IMR-90 (cell line): ENCODE data around the gene ATOSB. TPM values are rescaled to one million over a fixed set of nuclear protein-coding genes. Genes with fewer than 3 reads are reported as not detected.

Source experiments
- ATAC-seq: fragments of 200-7000 bp; cut with Tn5 transposase; 2 replicates; pipeline ENCODE4 v1.9.1; 2020; ENCODE audit warnings: low read depth, mild to moderate bottlenecking, moderate library complexity
- BruUV-seq: library from RNA; stranded (reverse); fragments of 400-500 nt; replicated peaks from 2 replicates; lab custom pipeline; 2021; lab: Mats Ljungman, UMichigan
- CTCF ChIA-PET: fragments of 300-600 bp; formaldehyde crosslinking; extraction: SDS; loops from one replicate; lab custom pipeline; 2021; ENCODE audit warnings: antibody characterized with exemption; lab: Yijun Ruan, JAX
- POLR2A ChIA-PET: fragments of 300-600 bp; sonication (Branson Sonifier 250); formaldehyde crosslinking; loops from one replicate; lab custom pipeline; 2022; ENCODE audit warnings: antibody characterized with exemption; ENCODE audit not compliant: unreplicated experiment; lab: Charles Lee
- DNase-seq: peaks from one replicate; pipeline ENCODE4 v3.0.0; 2013
- H2AFZ ChIP-seq: replicated peaks from 2 replicates; pipeline ENCODE3; 2013; ENCODE audit warnings: low read length, mild to moderate bottlenecking; ENCODE audit not compliant: poor library complexity
- H2AK5ac ChIP-seq: 2 replicates; pipeline ENCODE4 v1.6.1; 2013; ENCODE audit warnings: low read depth, low read length, inconsistent platforms
- H2AK9ac ChIP-seq: replicated peaks from 2 replicates; pipeline ENCODE3; 2013; ENCODE audit warnings: mild to moderate bottlenecking, low read depth, low read length, moderate library complexity; ENCODE audit not compliant: poor library complexity
- H2BK120ac ChIP-seq: 2 replicates; pipeline ENCODE4 v1.6.1; 2013; ENCODE audit warnings: low read depth, low read length, inconsistent platforms
- H2BK15ac ChIP-seq: 3 replicates; pipeline ENCODE4 v1.6.1; 2013; ENCODE audit warnings: low read depth, low read length, inconsistent platforms
- H2BK20ac ChIP-seq: 2 replicates; pipeline ENCODE4 v1.6.1; 2013; ENCODE audit warnings: low read depth, mild to moderate bottlenecking, inconsistent platforms, low read length, moderate library complexity
- H2BK5ac ChIP-seq: 2 replicates; pipeline ENCODE4 v1.6.1; 2013; ENCODE audit warnings: mild to moderate bottlenecking, low read depth, low read length, inconsistent platforms; ENCODE audit not compliant: poor library complexity, severe bottlenecking
- H3K14ac ChIP-seq: replicated peaks from 2 replicates; pipeline ENCODE4 v1.6.1; 2013; ENCODE audit warnings: low read depth, low read length, inconsistent platforms
- H3K18ac ChIP-seq: 2 replicates; pipeline ENCODE4 v1.6.1; 2013; ENCODE audit warnings: low read depth, low read length, control low read depth
- H3K23ac ChIP-seq: 2 replicates; pipeline ENCODE4 v1.6.1; 2013; ENCODE audit warnings: low read depth, low read length, inconsistent platforms
- H3K27ac ChIP-seq: 2 replicates; pipeline ENCODE4 v1.5.1; 2013; ENCODE audit warnings: mild to moderate bottlenecking, control low read depth, low read length; ENCODE audit not compliant: insufficient read depth
- H3K27me3 ChIP-seq: 2 replicates; pipeline ENCODE4 v1.6.1; 2013; ENCODE audit warnings: low read length; ENCODE audit not compliant: control insufficient read depth, insufficient read depth
- H3K36me3 ChIP-seq: 2 replicates; pipeline ENCODE4 v1.6.1; 2013; ENCODE audit warnings: low read length, mixed read lengths; ENCODE audit not compliant: control insufficient read depth, insufficient read depth
- H3K4ac ChIP-seq: 2 replicates; pipeline ENCODE4 v1.6.1; 2013; ENCODE audit warnings: low read depth, low read length, inconsistent platforms
- H3K4me1 ChIP-seq: 2 replicates; pipeline ENCODE4 v1.6.1; 2013; ENCODE audit warnings: low read length, mixed read lengths; ENCODE audit not compliant: control insufficient read depth, insufficient read depth
- H3K4me2 ChIP-seq: 2 replicates; pipeline ENCODE4 v1.6.1; 2013; ENCODE audit warnings: low read depth, mild to moderate bottlenecking, control low read depth, low read length, moderate library complexity
- H3K4me3 ChIP-seq: 2 replicates; pipeline ENCODE4 v1.5.1; 2013; ENCODE audit warnings: low read depth, mild to moderate bottlenecking, control low read depth, low read length, moderate library complexity; ENCODE audit not compliant: insufficient read depth
- H3K56ac ChIP-seq: 2 replicates; pipeline ENCODE4 v1.6.1; 2013; ENCODE audit warnings: low read length, inconsistent platforms; ENCODE audit not compliant: insufficient read depth; ENCODE audit errors: extremely low read depth
- H3K79me1 ChIP-seq, 2 experiments: 2 replicates each; pipeline ENCODE4 v1.6.1; 2013; ENCODE audit warnings: low read length in 2 of 2, inconsistent platforms in 1 of 2, low read depth in 1 of 2
- H3K9ac ChIP-seq: 2 replicates; pipeline ENCODE4 v1.6.1; 2013; ENCODE audit warnings: low read depth, low read length, control low read depth
- H3K9me1 ChIP-seq: 2 replicates; pipeline ENCODE4 v1.6.1; 2013; ENCODE audit warnings: low read length, inconsistent platforms; ENCODE audit not compliant: insufficient read depth
- H3K9me3 ChIP-seq: 2 replicates; pipeline ENCODE4 v1.6.1; 2013; ENCODE audit warnings: low read length; ENCODE audit not compliant: control insufficient read depth, insufficient read depth
- H4K20me1 ChIP-seq: 2 replicates; pipeline ENCODE4 v1.6.1; 2013; ENCODE audit warnings: low read length, inconsistent platforms; ENCODE audit not compliant: insufficient read depth
- H4K5ac ChIP-seq: 2 replicates; pipeline ENCODE4 v1.6.1; 2013; ENCODE audit warnings: mild to moderate bottlenecking, low read depth, low read length, control low read depth
- H4K8ac ChIP-seq, 2 experiments: 2 replicates each; pipeline ENCODE4 v1.6.1; 2013; ENCODE audit warnings: low read depth in 2 of 2, low read length in 2 of 2, control low read depth in 1 of 2, inconsistent platforms in 1 of 2
- H4K91ac ChIP-seq: 2 replicates; pipeline ENCODE4 v1.6.1; 2013; ENCODE audit warnings: low read depth, low read length, inconsistent platforms; ENCODE audit not compliant: insufficient read depth
- BHLHE40 ChIP-seq: fragments of 150-350 bp; IDR thresholded peaks from 2 replicates; pipeline ENCODE4 v1.6.1; 2016; ENCODE audit warnings: mild to moderate bottlenecking, low read depth, low read length
- CEBPB ChIP-seq: IDR thresholded peaks from 2 replicates; pipeline ENCODE4 v1.6.1; 2012; ENCODE audit warnings: low read depth, low read length, improper control_type of control experiment
- CHD1 ChIP-seq: IDR thresholded peaks from 2 replicates; pipeline ENCODE4 v1.6.1; 2012; ENCODE audit warnings: low read depth, low read length, improper control_type of control experiment
- ELK1 ChIP-seq: fragments of 150-350 bp; IDR thresholded peaks from 2 replicates; pipeline ENCODE4 v1.6.1; 2016; ENCODE audit warnings: low read depth, mild to moderate bottlenecking, low read length, moderate library complexity, borderline replicate concordance
- FOS ChIP-seq: fragments of 150-350 bp; IDR thresholded peaks from 2 replicates; pipeline ENCODE4 v1.6.1; 2016; ENCODE audit warnings: low read depth, low read length
- MAZ ChIP-seq: IDR thresholded peaks from 2 replicates; pipeline ENCODE4 v1.6.1; 2012; ENCODE audit warnings: low read depth, mild to moderate bottlenecking, low read length, improper control_type of control experiment, moderate library complexity, borderline replicate concordance
- NFE2L2 ChIP-seq: fragments of 150-350 bp; IDR thresholded peaks from 2 replicates; pipeline ENCODE4 v1.6.1; 2016; ENCODE audit warnings: low read depth, mild to moderate bottlenecking, low read length
- POLR2A ChIP-seq: IDR thresholded peaks from 2 replicates; pipeline ENCODE4 v1.6.1; 2012; ENCODE audit warnings: mild to moderate bottlenecking, low read depth, low read length
- RAD21 ChIP-seq: IDR thresholded peaks from 2 replicates; pipeline ENCODE4 v1.6.1; 2012; ENCODE audit warnings: low read length, improper control_type of control experiment
- RCOR1 ChIP-seq: IDR thresholded peaks from 2 replicates; pipeline ENCODE4 v1.6.1; 2012; ENCODE audit warnings: mild to moderate bottlenecking, low read length, improper control_type of control experiment; ENCODE audit not compliant: insufficient replicate concordance
- RFX5 ChIP-seq: IDR thresholded peaks from 2 replicates; pipeline ENCODE4 v1.8.0; 2012; ENCODE audit warnings: low read depth, mild to moderate bottlenecking, low read length, moderate library complexity
- USF2 ChIP-seq: fragments of 150-350 bp; IDR thresholded peaks from 2 replicates; pipeline ENCODE4 v1.6.1; 2017; ENCODE audit warnings: mild to moderate bottlenecking, antibody characterized with exemption, low read length, low read depth
- WGBS, 2 experiments: methylation state at CpG; one replicate each; pipeline versions ENCODE4 v1.1.5 to v1.1.7; 2013; ENCODE audit warnings: missing lambda C conversion rate in 2 of 2; ENCODE audit not compliant: insufficient read length in 1 of 2; ENCODE audit errors: extremely low coverage in 2 of 2; 5-methylcytosine and 5-hydroxymethylcytosine counted together
- dilution Hi-C: fragments of 300-500 bp; cut with HindIII; formaldehyde crosslinking; loops from one replicate; pipeline ENCODE4 v1.14.3; 2018; ENCODE audit warnings: low sequenced_read_pairs; ENCODE audit not compliant: unreplicated experiment
- in situ Hi-C: fragments of 300-500 bp; cut with MboI; formaldehyde crosslinking; loops from 3 replicates; pipeline ENCODE4 v1.14.3; 2019; ENCODE audit warnings: low sequenced_read_pairs, inconsistent platforms, mixed read lengths
- intact Hi-C: fragments of 100-400 bp; cut with micrococcal nuclease; formaldehyde crosslinking; loops from 2 replicates; pipeline ENCODE4 v1.10.0; 2022
- polyA plus RNA-seq, 3 experiments: library from polyadenylated mRNA; depleted of rRNA; stranded (reverse); fragments of >200 nt; gene quantifications; 2 replicates each; pipeline ENCODE4 v1.2.3, GENCODE V29; 2012; ENCODE audit warnings: low replicate concordance in 1 of 3
- total RNA-seq: library from RNA; depleted of rRNA; stranded (reverse); fragments of >200 nt; gene quantifications from 2 replicates; pipeline ENCODE4 v1.2.3, GENCODE V29; 2012

The ATOSB gene
- total and polyA plus RNA-seq, 2 of the 4 experiments (the other 2 are of a cell fraction) = 12.0 to 40.2 TPM

GRCh38 chr9:35067056-35067455 is 48.6 kb downstream of the ATOSB start:
- no peak overlapping the region for H4K5ac ChIP-seq
- H2AK5ac ChIP-seq = no peak overlapping the region
- no peak overlapping the region for H4K91ac ChIP-seq
- dilution Hi-C loops = no loop called here
- BruUV-seq = no TSS peak
- H3K79me1 ChIP-seq = peaks cover 34 to 70% of the 10 kb centered on the region in 2 experiments
- TF ChIP-seq ELK1 (no peak), BHLHE40 (no peak), MAZ (no peak), CEBPB (no peak), CHD1 (no peak), FOS (no peak), POLR2A (no peak), RAD21 (no peak), NFE2L2 (no peak), USF2 (no peak), RCOR1 (no peak), RFX5 (no peak)
- no peak overlapping the region for H2BK20ac ChIP-seq
- no peak for ATAC-seq
- H4K8ac ChIP-seq = no peak overlapping the region
- H2AFZ ChIP-seq = no peak overlapping the region
- no peak overlapping the region for H3K23ac ChIP-seq
- ChIA-PET POLR2A (no interaction called here), CTCF (interaction anchor here (0.6 to 1.3 kb wide), 2 partner anchors 167 to 330 kb away, joined by 3 read pairs; no protein-coding TSS in a partner anchor)
- H3K4ac ChIP-seq = no peak overlapping the region
- H2AK9ac ChIP-seq = no peak overlapping the region
- H3K56ac ChIP-seq = no peak overlapping the region
- no peak overlapping the region for H3K4me2 ChIP-seq
- in situ Hi-C loops = no loop called here
- no peak overlapping the region for H2BK15ac ChIP-seq
- H2BK5ac ChIP-seq = no peak overlapping the region
- H3K9ac ChIP-seq = no peak overlapping the region
- WGBS, 2 experiments = no CpG with 5 or more reads among the region's 1 CpG
- H3K9me3 ChIP-seq = no peaks in the 10 kb centered on the region
- H3K36me3 ChIP-seq = peaks cover 52% of the 10 kb centered on the region
- peaks cover 25% of the 10 kb centered on the region for H3K9me1 ChIP-seq
- intact Hi-C loops = no loop called here
- no peak overlapping the region for H3K14ac ChIP-seq
- H3K4me1 ChIP-seq = peaks cover 10% of the 10 kb centered on the region
- DNase-seq = no peak
- H3K4me3 ChIP-seq = no peak overlapping the region
- no peak overlapping the region for H3K18ac ChIP-seq
- H3K27me3 ChIP-seq = no peaks in the 10 kb centered on the region
- peaks cover 70% of the 10 kb centered on the region for H4K20me1 ChIP-seq
- no peak overlapping the region for H2BK120ac ChIP-seq
- no peak overlapping the region for H3K27ac ChIP-seq
